GM18508 (cell line): ENCODE measurements around the gene CHRNE.
"Not testable (repeated sequence)": the region's sequence is repeated elsewhere in the genome, so short reads cannot be mapped to it uniquely, and the experiment has no call there.

Experiments
- ATAC-seq: cut with Tn5 transposase; IDR thresholded peaks from one replicate; pipeline ENCODE4 v1.9.1; 2021; ENCODE audit warnings: moderate number of reproducible peaks; ENCODE audit not compliant: insufficient read depth, unreplicated experiment

Gene CHRNE

DNA sequence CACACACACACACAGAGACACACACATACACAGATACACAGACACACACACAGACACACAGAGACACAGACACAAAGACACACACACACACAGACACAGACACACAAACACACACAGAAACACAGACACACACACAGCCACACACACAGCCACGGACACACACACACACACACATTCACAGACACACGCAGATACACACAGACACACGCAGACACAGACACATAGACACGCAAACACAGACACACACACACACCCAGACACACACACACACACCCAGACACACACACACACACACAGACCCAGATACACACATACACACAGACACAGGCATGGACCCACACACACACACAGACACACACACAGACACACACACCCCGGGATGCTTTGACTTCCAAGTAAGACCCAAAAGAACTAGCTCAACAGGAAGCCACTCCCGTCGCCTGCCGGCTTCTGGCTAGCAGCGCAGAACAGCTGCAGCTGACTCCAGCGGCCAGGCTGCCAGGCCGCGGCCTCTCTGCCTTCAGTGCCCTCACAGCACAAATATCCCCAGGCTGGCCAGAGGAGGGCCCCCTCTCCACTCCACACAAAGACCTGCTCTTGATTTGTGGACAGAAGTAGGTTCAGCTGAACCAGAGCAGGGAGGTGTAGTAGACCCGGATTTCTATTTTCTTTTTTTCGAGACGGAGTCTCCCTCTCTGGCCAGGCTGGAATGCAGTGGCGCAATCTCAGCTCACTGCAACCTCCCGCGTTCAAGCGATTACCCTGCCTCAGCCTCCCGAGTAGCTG lies 6.0 kb upstream of the CHRNE start:
- ATAC-seq, result no peak

DNA sequence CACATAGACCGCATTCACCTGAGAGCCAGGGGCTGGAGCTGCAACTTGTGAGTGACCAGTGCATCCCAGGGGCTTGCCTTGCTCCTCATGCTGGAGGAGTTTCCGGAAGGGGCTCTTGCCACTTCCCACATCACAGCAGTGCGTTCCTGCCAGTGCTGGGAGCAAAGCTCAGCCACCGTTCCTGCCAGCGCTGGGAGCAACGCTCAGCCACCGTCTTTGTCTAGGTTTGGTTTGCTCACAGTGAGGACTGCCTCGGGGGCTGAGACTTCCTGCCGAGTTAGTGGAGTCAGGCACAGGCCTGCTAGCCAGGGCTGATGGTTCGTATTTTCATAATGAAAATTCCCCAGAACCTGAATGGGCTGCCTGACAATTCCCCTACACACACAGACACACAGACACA lies 5.4 kb upstream of the CHRNE start:
- no peak for ATAC-seq

DNA sequence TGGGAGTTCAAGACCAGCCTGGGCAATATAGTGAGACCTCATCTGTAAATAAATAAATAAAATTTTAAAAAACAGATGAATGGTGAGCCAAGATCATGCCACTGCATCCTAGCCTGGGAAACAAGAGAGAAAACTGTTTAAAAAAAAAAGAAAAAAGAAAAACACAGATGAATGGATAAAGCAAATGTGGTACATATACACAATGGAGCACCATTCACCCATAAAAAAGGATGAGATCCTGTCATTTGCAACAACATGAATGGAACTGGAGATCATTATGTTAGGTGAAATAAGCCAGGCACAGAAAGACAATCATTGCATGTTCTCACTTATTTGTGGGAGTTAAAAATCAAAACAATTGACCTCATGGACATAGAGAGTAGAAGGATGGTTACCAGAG lies 3.7 kb upstream of the CHRNE start:
- ATAC-seq, result not testable (repeated sequence)

- no peak for ATAC-seq
Measured at GRCh38 chr17:4902540-4902939, 358 bp downstream of the CHRNE start.

DNA sequence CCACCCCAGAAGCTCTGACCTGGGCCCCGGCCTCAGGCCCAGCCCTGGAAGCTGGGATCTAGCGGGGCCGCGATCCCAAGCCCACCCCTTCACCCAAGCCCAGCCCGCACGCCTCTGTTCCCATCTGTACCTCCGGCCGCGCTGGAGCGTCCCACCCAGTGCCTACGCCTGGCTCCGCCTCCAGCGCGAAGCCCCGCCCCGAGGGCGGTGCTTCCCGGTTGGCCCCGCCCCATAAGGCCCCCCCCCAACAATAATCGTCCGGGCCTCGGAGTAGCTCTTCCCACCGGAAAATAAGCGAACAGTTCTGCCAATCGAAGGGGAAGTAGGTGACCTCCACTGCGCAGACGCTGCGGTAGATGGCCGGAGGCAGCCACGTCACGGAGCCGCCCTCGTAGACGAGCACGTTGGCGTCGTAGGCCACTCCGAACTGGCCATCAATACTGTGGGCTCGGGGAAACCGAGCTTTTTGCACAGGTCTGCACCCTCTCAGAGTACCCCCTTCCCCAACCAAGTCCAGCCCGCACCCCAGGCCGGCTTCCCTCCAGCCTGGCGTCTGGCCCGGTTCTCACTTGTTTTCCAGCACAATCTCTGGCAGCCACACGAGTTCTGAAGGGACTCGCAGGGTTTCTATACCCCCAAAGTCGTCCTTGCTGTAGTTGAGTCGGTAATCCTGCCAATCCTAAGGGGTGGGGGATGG lies 1.1 kb downstream of the CHRNE start:
- ATAC-seq, result no peak

GRCh38 chr17:4901108-4901647 lies 1.7 kb downstream of the CHRNE start:
- ATAC-seq, result no peak

GRCh38 chr17:4900231-4901107 lies 2.4 kb downstream of the CHRNE start:
- no peak for ATAC-seq

DNA sequence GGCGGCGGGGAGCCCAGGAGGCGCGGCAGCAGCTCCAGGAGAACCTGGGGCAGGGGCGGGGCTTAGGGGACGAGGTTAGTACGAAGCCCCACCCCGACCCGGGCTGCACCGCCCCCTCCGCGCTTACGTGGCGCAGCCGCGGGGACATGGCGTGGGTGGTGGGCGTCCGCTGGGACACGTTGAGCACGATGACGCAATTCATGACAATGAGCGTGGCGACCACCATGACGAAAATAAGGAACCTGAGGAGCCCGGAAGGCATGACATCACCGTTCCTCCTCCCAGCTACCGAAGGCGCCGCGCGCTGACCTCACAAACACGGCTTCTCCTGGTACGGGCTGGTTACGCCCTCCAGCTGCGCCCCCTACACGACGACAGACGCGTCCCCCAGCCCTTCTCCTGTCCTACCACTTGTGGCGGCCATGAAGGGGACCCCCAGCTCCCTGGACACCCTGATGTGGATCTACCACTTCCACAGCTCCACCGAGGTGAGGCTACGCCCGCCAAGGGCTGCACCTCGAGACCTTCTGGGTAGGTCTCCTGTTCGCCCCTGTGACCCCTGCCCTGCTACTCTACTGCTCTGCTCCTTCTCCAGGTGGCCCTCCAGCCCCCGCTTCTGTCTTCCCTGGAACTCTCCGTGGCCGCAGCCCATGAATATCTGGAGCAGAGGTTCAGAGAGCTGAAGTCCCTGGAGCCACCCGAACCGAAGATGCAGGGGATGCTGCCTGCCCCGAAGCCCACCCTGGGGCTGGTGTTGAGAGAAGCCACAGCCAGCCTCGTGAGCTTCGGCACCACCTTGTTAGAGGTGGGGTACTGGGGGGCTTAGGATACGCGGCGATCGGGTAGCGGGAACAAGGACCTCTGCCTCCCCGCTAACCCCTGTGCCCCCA lies 3.3 kb downstream of the CHRNE start, which contains the start of gene C17orf107:
TSS of gene C17orf107 (plus strand) at position 196 of the 890 bp plus-strand sequence. CDS start at position 423, 227 bp downstream.
- ATAC-seq, result no peak

GRCh38 chr17:4898927-4899326 lies 4.0 kb downstream of the CHRNE start:
- no peak for ATAC-seq

- no peak for ATAC-seq
Measured at GRCh38 chr17:4898351-4898750, 4.5 kb downstream of the CHRNE start.

DNA sequence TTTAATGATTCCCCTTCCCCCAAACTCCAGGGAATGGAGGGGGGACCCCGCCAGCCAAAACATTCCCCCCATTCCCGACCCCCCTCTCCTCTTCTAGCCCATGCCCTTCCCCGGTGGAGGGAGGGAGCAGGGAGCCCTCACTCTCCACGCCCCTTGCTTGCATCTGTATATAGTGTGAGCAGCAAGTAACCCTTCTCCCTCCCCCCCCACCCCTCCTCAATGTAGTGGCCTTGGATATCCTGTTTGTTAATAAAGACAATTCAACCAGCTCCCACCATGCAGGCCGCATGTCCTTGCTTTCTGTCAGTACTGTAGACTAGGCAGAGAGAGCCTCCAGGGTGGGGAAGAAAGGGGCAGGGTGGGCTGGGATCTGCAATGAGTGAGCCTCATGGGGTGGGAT lies 5.1 kb downstream of the CHRNE start:
- no peak for ATAC-seq

DNA sequence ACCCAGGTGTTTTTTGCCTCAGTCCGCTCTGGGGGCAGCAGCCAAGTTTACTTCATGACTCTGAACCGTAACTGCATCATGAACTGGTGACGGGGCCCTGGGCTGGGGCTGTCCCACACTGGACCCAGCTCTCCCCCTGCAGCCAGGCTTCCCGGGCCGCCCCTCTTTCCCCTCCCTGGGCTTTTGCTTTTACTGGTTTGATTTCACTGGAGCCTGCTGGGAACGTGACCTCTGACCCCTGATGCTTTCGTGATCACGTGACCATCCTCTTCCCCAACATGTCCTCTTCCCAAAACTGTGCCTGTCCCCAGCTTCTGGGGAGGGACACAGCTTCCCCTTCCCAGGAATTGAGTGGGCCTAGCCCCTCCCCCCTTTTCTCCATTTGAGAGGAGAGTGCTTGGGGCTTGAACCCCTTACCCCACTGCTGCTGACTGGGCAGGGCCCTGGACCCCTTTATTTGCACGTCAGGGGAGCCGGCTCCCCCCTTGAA lies 5.7 kb downstream of the CHRNE start:
- ATAC-seq, result no peak

GRCh38 chr17:4896332-4897197 lies 6.3 kb downstream of the CHRNE start:
- no peak for ATAC-seq

- ATAC-seq, result no peak
Measured at GRCh38 chr17:4895657-4896331, 7.1 kb downstream of the CHRNE start.

- ATAC-seq, result no peak
Measured at GRCh38 chr17:4895121-4895520, 7.8 kb downstream of the CHRNE start.

DNA sequence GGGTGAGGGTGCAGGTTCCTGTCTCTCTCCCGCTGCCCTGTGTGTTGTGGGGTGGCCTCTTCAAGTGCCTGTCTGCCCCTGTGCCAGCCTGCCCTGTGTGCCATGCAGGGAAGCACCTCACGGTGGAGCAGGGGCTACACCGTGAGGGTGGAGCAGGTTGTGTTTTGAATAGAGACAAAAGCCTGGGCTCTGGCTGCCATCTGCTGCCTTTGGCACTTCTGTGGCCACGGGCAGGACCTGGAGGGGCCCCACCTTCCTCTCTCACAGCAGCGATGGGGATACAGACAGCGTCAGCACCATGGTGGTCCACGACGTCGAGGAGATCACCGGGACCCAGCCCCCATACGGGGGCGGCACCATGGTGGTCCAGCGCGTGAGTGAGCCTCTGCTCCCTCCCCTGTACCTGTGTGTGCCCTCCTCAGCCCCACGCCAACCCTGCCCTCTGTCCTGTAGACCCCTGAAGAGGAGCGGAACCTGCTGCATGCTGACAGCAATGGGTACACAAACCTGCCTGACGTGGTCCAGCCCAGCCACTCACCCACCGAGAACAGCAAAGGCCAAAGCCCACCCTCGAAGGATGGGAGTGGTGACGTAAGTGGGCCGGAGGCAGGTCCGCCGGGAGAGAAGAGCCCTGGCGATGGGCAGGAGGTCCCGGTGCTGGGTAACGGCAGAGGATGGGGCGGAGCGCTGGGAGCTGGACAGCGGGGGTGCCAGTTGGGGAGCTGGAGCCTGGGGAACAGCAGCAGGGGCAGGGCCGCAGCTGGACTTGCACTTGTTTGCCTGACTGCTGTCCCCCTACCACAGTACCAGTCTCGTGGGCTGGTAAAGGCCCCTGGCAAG lies 9.0 kb downstream of the CHRNE start:
- ATAC-seq, result no peak

- no peak for ATAC-seq
Measured at GRCh38 chr17:4893272-4893671, 9.6 kb downstream of the CHRNE start.
